GM12878 (cell line): Measurements from ENCODE around the gene LUZP2. TPM values are rescaled to one million over a fixed set of nuclear protein-coding genes. Genes with fewer than 3 reads are reported as not detected.

Experiments
- ATAC-seq: fragments of 200-7000 bp; cut with Tn5 transposase; 3 replicates; pipeline ENCODE4 v1.9.1; 2020; ENCODE audit warnings: mild to moderate bottlenecking, moderate library complexity
- BruUV-seq: library from RNA; stranded (reverse); fragments of 400-500 nt; replicated peaks from 2 replicates; lab custom pipeline; 2021; lab: Mats Ljungman, UMichigan
- CTCF ChIA-PET: fragments of 300-600 bp; sonication (Branson Sonifier 250); formaldehyde crosslinking; extraction: SDS; loops from one replicate; lab custom pipeline; 2021; ENCODE audit warnings: inconsistent platforms; lab: Yijun Ruan, JAX
- POLR2A ChIA-PET: fragments of 350-600 bp; formaldehyde crosslinking; extraction: SDS; loops from one replicate; lab custom pipeline; 2021; ENCODE audit warnings: inconsistent platforms; lab: Charles Lee
- RAD21 ChIA-PET: fragments of 300-600 bp; sonication (Branson Sonifier 250); formaldehyde crosslinking; loops from one replicate; lab custom pipeline; 2023; ENCODE audit warnings: antibody characterized with exemption; ENCODE audit not compliant: unreplicated experiment; lab: Charles Lee
- SMC1A ChIA-PET: fragments of 300-600 bp; sonication (Branson Sonifier 250); formaldehyde crosslinking; loops from one replicate; lab custom pipeline; 2023; ENCODE audit not compliant: unreplicated experiment, uncharacterized antibody; lab: Charles Lee
- DNase-seq: peaks from one replicate; pipeline ENCODE4 v3.0.0-alpha.2; 2011; ENCODE audit warnings: low read depth, low spot score
- FAIRE-seq: peaks from 3 replicates; lab custom pipeline; 2011; peaks lifted over from hg19 to GRCh38; lab: Jason Lieb, UNC
- H2AFZ ChIP-seq: 2 replicates; pipeline ENCODE4 v1.6.0; 2011; ENCODE audit warnings: low read depth, low read length, control low read depth; ENCODE audit not compliant: control insufficient read depth
- H3K27ac ChIP-seq: 2 replicates; pipeline ENCODE4 v1.5.1; 2011; ENCODE audit warnings: control low read depth; ENCODE audit not compliant: control insufficient read depth, insufficient read depth
- H3K27me3 ChIP-seq, 2 experiments: replicated peaks in 1 of 2; 2 replicates each; pipeline versions ENCODE4 v1.6.0 to v1.6.1; 2011; ENCODE audit warnings: low read length in 1 of 2; ENCODE audit not compliant: control insufficient read depth in 2 of 2, insufficient read depth in 2 of 2
- H3K36me3 ChIP-seq, 2 experiments: 2 replicates each; pipeline ENCODE4 v1.5.1; 2011; ENCODE audit warnings: low read length in 1 of 2; ENCODE audit not compliant: control insufficient read depth in 2 of 2, insufficient read depth in 2 of 2
- H3K4me1 ChIP-seq: 2 replicates; pipeline ENCODE4 v1.6.1; 2011; ENCODE audit warnings: mild to moderate bottlenecking, low read length, moderate library complexity, mixed read lengths; ENCODE audit not compliant: control insufficient read depth, insufficient read depth
- H3K4me2 ChIP-seq: 2 replicates; pipeline ENCODE4 v1.6.0; 2011; ENCODE audit warnings: control low read depth; ENCODE audit not compliant: control insufficient read depth, insufficient read depth
- H3K4me3 ChIP-seq: fragments of 200-600 bp; sonication (generic); 2 replicates; pipeline ENCODE4 v1.5.1; 2016
- H3K79me2 ChIP-seq: 2 replicates; pipeline ENCODE4 v1.6.0; 2011; ENCODE audit warnings: low read length; ENCODE audit not compliant: control insufficient read depth, insufficient read depth
- H3K9ac ChIP-seq: 2 replicates; pipeline ENCODE4 v1.8.0; 2011; ENCODE audit warnings: low read length, control low read depth, mixed read lengths; ENCODE audit not compliant: control insufficient read depth, insufficient read depth
- H3K9me3 ChIP-seq: replicated peaks from 3 replicates; pipeline ENCODE4 v1.5.1; 2011; ENCODE audit warnings: mild to moderate bottlenecking, low read length; ENCODE audit not compliant: control insufficient read depth, insufficient read depth
- H4K20me1 ChIP-seq: 2 replicates; pipeline ENCODE4 v1.6.0; 2011; ENCODE audit not compliant: control insufficient read depth, insufficient read depth
- BCLAF1 ChIP-seq: fragments of 450-650 bp; IDR thresholded peaks from 2 replicates; pipeline ENCODE4 v1.6.1; 2017; ENCODE audit warnings: antibody characterized with exemption, mild to moderate bottlenecking, moderate library complexity
- MLLT1 ChIP-seq: fragments of 450-650 bp; IDR thresholded peaks from 2 replicates; pipeline ENCODE4 v1.6.1; 2016; ENCODE audit warnings: mild to moderate bottlenecking
- MYB ChIP-seq: fragments of 150-350 bp; IDR thresholded peaks from 2 replicates; pipeline ENCODE4 v1.6.1; 2014; ENCODE audit warnings: mild to moderate bottlenecking, low read depth, low read length, borderline replicate concordance
- NKRF ChIP-seq: fragments of 450-650 bp; conservative IDR thresholded peaks from 2 replicates; pipeline ENCODE4 v1.6.1; 2017; ENCODE audit warnings: mild to moderate bottlenecking, moderate library complexity
- PBX3 ChIP-seq: IDR thresholded peaks from 2 replicates; pipeline ENCODE4 v1.6.1; 2011; ENCODE audit warnings: mild to moderate bottlenecking, low read depth, low read length, moderate library complexity; ENCODE audit not compliant: insufficient replicate concordance
- RELB ChIP-seq: fragments of 450-650 bp; IDR thresholded peaks from 2 replicates; pipeline ENCODE4 v1.6.1; 2017; ENCODE audit warnings: low read depth, mild to moderate bottlenecking, moderate library complexity
- YY1 ChIP-seq: IDR thresholded peaks from 2 replicates; pipeline ENCODE4 v1.6.1; 2011; ENCODE audit warnings: low read depth, mild to moderate bottlenecking, low read length
- ZZZ3 ChIP-seq: IDR thresholded peaks from 2 replicates; pipeline ENCODE4 v1.6.1; 2011; ENCODE audit warnings: low read depth; ENCODE audit not compliant: control insufficient read depth, insufficient read length
- WGBS: methylation state at CpG from one replicate; pipeline ENCODE4 v1.1.6; 2016; ENCODE audit warnings: low lambda C conversion rate; ENCODE audit not compliant: insufficient replicate concordance, insufficient coverage; ENCODE audit errors: missing lambda C conversion rate; 5-methylcytosine and 5-hydroxymethylcytosine counted together
- in situ Hi-C: fragments of 300-500 bp; cut with MboI; formaldehyde crosslinking; loops from 9 replicates; pipeline ENCODE4 v1.14.3; 2018; ENCODE audit warnings: mixed read lengths
- intact Hi-C: fragments of 100-400 bp; cut with micrococcal nuclease; formaldehyde crosslinking; loops from one replicate; pipeline ENCODE4 v1.14.2; 2022; ENCODE audit not compliant: unreplicated experiment
- polyA plus RNA-seq, 11 experiments: library from polyadenylated mRNA; depleted of rRNA in 4 of 11; unstranded in 6 of 11; stranded (reverse) in 5 of 11; fragments of >200 nt; fragmentation: Nextera tagmentation in 4 of 11; fragmentation: Illumina TruSeq in 1 of 11; extraction: Ambion mirVana in 4 of 11; extraction: Trizol in 1 of 11; gene quantifications; 1 replicate in 1 of 11; 2 replicates in 10 of 11; pipeline versions ENCODE4 v1.2.1 to v1.2.3, GENCODE V29; 2011 to 2016; ENCODE audit warnings: inconsistent platforms in 2 of 11, missing spikeins in 2 of 11, low read depth in 1 of 11
- total RNA-seq, 4 experiments: library from RNA; depleted of rRNA in 3 of 4; stranded (reverse); fragments of >200 nt in 3 of 4; fragmentation: Illumina TruSeq in 1 of 4; extraction: Trizol in 1 of 4; gene quantifications; 2 replicates each; pipeline versions ENCODE4 v1.2.1 to v1.2.3, GENCODE V29; 2013 to 2021

Gene LUZP2
- total and polyA plus RNA-seq, 10 of the 15 experiments (the other 5 are each of a cell fraction or from before 2014, with no cell fraction given) = not detected

GRCh38 chr11:24820541-24820940 is 323.7 kb downstream of the LUZP2 start (continued):
- TF ChIP-seq NKRF (no peak), ZZZ3 (no peak), MYB (no peak), BCLAF1 (no peak), YY1 (no peak)
- TF ChIP-seq, all 136 proteins: peak for 0

GRCh38 chr11:24828938-24829605 is 332.2 kb downstream of the LUZP2 start:
- no peak overlapping the region for H3K9ac ChIP-seq
- DNase-seq (no peak), ATAC-seq (no peak), FAIRE-seq (no peak)
- H4K20me1 ChIP-seq = no peaks in the 10 kb centered on the region
- RAD21 ChIA-PET = no interaction called here
- SMC1A ChIA-PET = interaction anchor here (1.4 kb wide), 1 partner anchor 13 kb away, joined by 4 read pairs; no protein-coding TSS in a partner anchor
- no peak overlapping the region for H3K4me3 ChIP-seq
- H2AFZ ChIP-seq = no peak overlapping the region
- no peaks in the 10 kb centered on the region for H3K36me3 ChIP-seq
- no peaks in the 10 kb centered on the region for H3K79me2 ChIP-seq
- H3K4me1 ChIP-seq = no peaks in the 10 kb centered on the region
- no peak overlapping the region for H3K27ac ChIP-seq
- BruUV-seq = no TSS peak
- in situ Hi-C loops (no loop called here), intact Hi-C loops (no loop called here)
- H3K4me2 ChIP-seq = no peak overlapping the region
- H3K27me3 ChIP-seq = no peaks in the 10 kb centered on the region
- POLR2A ChIA-PET = no interaction called here
- 46% methylated on average over 2 of the region's 2 CpGs for WGBS
- TF ChIP-seq RELB (no peak), PBX3 (no peak), MLLT1 (no peak)
- CTCF ChIA-PET = no interaction called here
- H3K9me3 ChIP-seq = no peaks in the 10 kb centered on the region
